ENCODE measurements around the gene SLC35F2.

GRCh38 chr11:107851704-107852310 is 6.8 kb downstream of the SLC35F2 start:
- TF ChIP-seq EZH2 (IDR thresholded peaks at IDR 0.05; ENCODE audit: low read depth), result no peak
- TF ChIP-seq CTCF (conservative IDR thresholded peaks at IDR 0.05), result no peak
